Measurements from ENCODE around the gene CYP3A4.
"Not testable (repeated sequence)": the region's sequence is repeated elsewhere in the genome, so short reads cannot be mapped to it uniquely, and the experiment has no call there.

CYP3A4 gene

DNA sequence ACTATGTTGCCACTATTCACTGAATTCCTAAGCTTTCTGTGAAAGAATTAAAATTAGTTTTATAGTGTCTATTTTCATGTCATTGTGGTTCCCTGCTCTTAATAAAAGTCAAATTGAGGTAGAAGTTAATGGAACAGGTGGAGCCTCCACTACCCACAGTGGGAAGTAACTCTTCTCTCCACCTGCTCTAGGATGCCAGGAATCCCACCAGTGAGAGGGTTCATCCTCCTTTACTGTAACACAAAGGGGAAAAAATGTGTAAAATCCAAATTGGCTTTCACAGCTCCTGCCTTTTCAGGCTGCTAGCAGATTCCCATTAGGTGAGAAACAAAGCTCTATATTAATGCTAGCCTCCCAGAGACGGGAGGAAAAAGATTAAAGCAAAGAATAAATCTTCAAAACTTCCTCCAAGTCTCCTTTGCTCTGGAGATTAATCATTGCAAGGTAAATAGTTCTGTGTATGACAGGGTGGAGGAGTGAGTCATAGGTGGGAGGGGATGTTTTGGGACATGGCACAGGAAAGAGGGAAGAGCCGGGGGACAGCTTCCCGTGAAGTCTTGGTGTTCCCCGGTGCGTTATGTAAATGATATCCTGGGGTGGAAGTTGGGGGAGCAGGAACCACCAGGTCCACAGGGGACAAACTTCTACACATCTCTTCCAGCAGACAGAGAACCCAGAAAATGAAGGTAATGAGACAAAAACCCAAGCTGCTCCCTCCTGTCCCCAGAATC is 32.5 kb downstream of the CYP3A4 start:
- DNase-seq: not testable (repeated sequence)

DNA sequence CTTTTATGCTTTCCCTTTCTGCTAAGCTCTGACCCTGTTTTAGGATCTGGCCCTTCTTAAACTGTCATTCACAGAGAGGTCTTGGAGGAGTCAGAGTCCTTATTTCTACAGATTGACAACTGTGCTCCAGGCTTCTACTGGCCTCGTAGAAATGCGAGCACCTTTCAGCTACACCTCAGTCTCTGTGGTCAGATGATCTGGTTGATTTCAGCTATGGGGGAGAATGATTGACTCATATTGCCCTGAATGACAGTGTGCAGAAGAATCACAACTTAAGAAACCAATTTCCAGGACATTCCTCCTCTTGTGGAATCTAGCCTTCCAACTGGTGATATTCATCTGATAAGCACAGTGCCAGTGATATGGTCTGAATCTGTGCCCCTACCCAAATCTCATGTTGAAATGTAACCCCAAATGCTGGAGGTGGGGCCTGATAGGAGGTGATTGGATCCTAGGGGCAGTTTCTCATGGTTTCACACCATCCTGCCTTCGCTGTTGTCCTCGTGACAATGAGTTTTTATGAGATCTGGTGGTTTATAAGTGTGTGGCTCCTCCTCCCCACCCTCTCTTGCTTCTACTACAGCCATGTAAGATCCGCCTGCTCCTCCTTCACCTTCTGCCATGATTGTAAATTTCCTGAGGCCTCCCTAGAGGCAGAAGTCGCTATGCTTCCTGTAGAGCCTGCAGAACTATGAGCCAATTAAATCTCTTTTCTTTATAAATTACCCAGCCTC is 35.0 kb downstream of the CYP3A4 start:
- no peak for DNase-seq

DNA sequence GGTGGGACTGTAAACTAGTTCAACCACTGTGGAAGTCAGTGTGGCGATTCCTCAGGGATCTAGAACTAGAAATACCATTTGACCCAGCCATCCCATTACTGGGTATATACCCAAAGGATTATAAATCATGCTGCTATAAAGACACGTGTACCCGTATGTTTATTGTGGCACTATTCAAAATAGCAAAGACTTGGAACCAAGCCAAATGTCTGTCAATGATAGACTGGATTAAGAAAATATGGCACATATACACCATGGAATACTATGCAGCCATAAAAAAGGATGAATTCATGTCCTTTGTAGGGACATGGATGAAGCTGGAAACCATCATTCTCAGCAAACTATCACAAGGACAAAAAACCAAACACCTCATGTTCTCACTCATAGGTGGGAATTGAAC is 37.1 kb downstream of the CYP3A4 start:
- not testable (repeated sequence) for DNase-seq

DNA sequence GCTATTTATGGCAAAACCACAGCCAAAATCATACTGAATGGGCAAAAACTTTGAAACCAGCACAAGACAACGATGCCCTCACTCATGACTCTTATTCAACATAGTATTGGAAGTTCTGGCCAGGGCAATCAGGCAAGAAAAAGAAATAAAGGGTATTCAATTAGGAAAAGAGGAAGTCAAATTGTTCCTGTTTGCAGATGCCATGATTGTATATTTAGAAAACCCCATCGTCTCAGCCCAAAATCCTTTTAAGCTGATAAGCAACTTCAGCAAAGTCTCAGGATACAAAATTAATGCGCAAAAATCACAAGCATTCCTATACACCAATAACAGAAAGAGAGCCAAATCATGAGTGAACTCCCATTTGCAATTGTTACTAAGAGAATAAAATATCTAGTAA is 38.6 kb downstream of the CYP3A4 start:
- not testable (repeated sequence) for DNase-seq

DNA sequence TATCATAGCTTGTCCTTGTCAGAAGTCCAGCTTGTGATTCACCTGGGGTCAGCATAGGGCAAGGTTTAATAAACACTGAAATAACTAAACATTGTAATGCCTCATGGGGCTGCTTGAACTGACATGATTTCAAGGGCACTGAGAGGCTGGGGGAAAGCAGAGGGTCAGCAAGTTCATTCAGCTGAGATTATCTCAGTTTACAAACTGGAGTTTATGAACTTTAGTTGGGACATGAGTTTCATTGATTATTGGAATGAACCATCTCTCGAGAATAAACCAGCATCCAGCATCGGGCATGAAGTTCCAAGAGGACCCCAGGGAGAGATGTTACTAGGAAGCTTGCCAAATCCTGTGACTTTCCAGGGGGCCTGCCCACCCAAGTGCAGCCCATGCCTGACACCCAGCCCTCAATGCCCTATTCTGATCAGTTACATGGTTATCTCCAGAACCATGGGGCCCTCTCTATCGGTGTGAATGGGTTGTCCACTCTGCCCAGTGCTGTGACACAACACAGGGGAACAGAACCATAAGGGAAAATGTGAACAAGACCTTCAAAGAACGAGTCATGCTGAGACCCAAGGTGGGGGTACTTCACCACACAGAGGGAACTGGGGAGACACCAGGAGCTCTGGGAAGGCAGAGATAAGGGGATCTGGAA is 41.1 kb downstream of the CYP3A4 start:
- no peak for DNase-seq

DNA sequence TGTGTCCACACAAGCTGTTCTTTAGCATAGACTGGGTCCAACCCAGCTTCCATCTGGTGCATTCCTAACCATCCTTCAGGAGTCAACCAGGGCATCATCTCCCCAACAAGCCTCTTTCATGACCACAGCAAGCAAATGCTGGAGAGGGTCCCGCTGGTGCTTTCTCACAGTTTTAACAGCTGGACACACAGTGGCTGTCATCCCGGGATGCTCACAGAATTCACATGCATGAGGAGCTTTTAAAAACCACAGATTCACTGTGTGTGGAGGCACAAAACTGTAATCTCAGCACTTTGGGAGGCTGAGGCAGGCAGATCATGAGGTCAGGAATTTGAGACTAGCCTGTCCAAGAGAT is 42.6 kb downstream of the CYP3A4 start:
- no peak for DNase-seq

DNA sequence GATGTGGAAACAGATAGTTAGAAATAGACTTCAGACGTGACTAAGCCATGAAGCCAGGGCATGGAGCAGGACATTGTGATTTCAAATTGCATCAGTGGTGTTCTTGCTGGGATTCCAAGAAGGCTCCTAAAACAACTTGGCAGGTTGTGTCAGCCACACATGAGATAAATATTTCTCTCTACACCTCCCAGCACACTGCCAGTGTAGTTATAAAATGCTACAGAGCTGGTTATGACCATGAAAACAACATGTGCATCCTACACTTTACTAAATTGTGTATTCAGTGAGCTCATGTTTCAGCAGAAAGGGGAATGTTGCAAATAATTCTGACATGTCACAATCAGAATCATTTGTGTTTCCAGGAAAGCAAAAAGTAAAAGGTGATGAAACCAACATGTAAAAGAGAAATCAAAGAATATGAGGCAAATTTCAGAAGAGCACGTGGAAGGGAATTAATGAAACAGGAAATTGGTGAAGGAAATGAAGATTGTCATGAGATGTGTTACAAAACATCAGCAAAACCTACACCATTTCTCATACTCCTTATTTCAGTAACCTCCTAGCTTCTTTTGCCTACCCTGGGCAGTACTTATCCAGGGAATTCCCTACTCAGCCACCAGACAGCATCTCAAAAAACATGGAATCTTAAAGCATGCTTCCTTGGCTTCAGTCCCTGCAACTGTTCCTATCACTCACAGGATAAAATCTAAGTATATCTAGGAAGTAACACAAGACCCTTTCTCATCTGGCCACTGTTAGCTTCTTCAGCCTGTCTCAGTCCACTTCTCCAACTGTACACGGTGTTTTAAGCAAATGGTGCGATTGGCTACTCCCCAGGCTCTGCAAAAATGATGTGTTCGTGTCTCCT is 43.2 kb downstream of the CYP3A4 start:
- no peak for DNase-seq

DNA sequence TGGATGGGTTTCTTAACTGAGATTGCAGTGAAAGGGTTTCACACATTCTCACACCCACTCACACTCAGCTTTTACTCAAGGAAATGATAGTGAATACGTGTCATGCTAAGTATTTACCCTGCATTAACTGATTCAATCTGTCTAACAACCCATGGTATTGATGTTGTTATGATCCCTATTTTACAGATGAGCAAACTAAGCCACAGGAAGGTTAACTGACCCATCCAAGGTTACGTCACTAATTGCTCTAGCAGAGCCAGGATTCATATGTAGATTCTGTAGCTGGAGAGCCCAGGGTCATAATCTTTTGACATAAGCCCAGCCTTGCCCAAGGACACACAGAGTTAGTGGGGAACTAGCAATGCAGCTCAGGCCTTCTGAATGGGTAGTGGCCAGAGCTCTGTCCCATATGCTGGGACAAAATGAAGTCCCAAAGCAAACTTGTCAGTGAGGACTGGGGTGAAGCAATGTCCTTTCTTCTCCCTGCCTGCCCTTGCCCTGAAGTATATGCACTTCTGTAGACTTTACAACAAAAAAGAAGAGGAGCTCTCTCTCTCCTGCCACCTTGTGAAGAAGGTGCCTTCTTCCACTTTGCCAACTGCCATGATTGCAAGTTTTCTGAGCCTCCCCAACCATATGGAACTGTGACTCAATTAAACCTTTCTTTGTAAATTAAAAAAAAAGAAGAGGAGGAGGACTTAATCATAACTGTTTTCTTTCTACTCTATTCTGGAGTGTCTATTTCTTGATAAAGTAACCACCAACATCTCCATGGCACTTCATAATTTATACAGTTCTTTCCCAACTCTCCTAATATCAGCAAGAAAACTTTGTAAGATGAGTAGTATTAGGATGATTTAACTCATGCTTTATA is 44.0 kb downstream of the CYP3A4 start:
- DNase-seq: no peak

DNA sequence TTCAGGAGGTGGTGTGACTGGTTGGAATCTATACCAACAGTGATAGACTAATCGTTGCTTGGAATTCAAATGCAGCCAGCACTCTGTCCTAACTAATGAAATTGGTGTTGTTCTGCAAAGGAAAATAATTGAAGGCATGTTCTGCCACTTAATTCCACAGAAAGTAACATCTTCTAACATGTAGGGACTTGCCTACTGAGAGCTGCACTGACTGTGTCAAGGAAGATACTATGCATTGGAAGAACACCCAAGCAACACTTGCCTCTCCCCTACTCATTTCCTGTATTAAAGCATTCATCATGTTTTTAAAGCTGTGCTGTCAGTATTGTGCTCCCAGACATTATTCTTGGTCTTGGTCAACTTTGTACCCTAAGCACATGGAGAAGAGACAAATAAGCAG is 46.3 kb downstream of the CYP3A4 start:
- DNase-seq: no peak

DNA sequence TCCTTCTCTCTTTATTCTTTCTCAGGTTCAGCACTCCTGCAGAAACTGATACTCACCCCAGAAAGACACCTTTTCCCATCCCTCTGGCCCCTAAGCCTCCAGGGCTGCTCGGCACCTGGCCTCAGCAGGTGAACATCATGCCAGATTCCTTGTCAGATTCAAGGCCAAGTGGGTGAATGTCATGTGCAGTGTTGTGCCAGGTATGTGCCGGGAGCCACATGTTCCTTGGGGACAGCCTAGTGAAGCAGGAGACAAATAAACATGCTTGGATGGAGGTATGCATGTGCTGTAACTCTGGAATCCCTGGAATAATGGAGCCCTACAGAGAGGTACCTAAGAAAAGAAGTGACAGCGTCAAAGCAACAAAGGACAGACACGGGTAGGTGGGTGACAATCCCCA is 47.3 kb downstream of the CYP3A4 start:
- DNase-seq: not testable (repeated sequence)

DNA sequence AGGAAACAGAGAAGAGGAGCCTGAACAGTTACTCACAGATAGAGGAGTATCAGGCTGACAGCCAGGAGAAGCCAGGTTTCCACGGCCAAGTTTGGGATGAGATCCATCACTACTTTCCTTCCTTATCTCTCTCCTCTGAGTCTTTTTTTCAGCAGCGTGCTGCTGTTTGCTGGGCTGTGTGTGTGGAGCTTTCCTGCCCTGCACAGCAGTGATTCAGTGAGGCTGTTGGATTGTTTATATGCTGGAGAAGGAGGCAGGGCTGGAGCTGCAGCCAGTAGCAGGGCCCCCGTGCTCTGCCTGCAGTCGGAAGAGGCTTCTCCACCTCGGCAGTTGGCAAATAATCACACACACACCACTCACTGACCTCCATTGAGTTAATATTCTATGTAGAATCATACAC is 49.0 kb downstream of the CYP3A4 start, which contains the start of gene CYP3A7:
Gene CYP3A7, minus strand, starts transcription at position 210 of the 400 bp plus-strand sequence. Its CDS starts 103 bp downstream, at position 107.
- no peak for DNase-seq

DNA sequence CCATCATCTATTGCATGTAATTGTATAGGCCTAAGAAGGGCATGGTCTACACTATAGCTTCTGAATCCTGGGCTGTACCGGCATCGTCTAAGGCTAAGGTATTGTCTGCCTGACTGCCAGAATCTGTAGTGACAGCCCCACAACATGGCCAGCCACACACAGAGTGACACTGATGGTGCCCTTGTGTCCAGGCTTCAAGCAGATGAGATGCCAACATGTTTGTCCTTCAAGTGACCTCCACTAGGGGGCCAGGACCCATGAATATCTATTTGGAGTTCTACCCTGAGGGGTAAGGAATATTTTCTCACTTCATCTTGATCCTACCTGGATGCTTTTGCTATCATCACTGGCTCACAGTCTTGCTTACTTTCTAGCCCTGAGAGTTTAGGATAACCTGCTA is 50.5 kb downstream of the CYP3A4 start:
- no peak for DNase-seq

DNA sequence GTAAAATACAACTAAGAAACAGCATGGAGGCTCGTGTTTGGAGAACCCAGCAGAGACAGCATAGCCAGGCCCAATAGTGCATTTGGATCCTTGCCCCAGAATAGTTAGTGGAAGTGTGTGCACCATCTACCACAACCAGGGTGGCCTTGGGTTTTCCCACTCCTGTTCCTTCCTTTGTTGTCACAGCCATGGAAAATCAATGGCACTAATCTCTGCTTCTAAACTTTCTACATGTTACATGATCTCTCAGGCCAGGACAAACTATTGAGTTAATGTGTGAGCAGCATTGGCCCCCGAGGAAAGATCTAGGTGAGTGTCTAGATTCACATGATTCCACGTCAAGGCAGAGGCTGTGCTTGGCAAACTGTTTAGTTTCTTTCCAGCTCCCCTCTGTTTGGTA is 51.0 kb downstream of the CYP3A4 start:
- DNase-seq: no peak

DNA sequence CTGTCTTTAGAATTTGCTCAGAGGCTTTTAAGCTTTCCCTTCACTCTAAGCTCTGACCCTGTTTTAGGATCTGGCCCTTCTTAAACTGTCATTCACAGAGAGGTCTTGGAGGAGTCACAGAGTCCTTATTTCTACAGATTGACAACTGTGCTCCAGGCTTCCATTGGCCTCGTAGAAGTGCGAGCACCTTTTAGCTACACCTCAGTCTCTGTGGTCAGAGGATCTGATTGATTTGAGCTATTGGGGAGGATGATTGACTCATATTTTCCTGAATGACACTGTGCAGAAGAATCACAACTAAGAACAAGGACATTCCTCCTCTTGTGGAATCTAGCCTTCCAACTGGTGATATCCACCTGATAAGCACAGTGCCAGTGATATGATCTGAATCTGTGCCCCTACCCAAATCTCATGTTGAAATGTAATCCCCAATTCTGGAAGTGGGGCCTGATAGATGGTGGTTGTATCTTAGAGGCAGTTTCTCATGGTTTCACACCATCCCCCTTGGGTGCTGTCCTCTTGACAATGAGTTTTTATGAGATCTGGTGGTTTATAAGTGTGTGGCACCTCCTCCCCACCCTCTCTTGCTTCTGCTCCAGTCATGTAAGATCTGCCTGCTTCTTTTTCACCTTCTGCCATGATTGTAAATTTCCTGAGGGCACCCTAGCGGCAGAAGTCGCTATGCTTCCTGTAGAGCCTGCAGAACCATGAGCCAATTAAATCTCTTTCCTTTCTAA is 52.2 kb downstream of the CYP3A4 start:
- DNase-seq: no peak

DNA sequence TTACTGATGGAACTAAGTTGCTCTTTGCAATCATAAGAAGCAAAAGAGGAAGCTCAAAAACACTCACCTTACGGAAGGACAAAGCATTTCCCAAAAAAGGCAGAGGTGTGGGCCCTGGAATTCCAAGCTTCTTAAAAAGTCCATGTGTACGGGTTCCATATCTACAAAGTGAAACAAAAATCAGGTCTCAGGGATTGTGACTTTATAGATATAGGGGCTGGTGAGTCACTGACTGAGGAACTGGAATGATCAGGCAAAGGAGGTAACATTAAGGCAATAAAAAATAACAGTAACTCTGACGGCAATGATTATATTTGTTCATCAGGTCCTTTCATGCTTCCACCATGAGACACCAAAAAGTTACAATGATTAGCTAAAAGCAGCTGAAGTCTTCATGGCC is 53.0 kb downstream of the CYP3A4 start:
- no peak for DNase-seq

DNA sequence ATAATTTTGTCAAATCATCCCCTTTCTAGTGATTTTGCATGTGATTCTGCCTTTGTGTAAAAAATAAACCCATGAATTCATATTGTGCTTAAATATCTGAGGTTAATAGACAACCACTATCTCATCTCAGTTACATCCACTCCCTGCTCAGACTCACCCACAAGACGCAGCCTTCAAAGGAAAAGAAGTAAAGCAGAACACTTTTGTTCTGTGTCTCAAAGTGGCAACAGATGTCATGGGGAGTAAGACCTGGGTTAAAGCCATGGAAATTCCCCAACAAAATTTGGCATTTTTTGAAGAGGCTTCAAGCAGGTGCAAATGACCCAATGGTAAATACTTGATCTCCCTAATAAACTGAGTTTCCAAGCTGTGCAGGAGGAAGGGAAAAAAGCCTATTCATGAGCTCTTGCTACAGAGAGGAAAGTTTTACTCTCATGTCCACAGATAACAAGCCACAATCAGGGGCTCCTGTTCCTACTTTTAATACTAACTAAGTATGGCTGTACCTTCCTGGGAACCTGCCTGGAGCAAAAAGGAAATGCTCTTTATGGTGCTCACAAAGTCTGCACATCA is 53.7 kb downstream of the CYP3A4 start:
- DNase-seq: no peak

DNA sequence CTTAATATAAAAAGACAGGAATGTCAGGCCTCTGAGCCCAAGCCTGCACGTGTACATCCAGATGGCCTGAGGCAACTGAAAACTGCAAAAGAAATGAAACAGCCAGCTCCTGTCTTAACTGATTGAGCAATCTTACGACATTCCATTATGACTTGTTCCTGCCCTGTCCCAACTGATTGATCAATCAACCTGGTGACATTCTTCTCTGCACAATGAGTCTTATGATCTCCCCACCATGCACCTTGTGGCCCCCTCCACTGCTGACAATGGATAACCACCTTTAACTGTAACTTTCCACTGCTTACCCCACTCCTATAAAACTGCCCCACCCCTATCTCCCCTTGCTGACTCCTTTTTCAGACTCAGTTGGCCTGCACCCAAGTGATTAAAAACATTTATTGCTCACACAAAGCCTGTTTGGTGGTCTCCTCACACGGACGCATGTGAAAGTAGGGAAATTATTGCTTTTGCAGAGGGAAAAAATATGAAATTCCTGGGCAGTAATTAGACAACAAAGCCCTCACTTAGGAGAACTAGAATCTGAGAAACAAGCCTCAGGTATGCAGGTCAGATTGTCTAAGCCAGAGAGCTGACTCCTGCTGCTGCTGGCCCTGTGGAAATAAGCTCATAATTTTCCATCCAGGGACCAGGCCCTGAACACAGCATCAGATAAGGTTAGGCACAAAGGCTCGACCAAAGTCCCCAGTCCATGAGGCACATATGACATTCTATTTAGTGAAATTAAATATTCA is 54.3 kb downstream of the CYP3A4 start:
- DNase-seq: no peak

DNA sequence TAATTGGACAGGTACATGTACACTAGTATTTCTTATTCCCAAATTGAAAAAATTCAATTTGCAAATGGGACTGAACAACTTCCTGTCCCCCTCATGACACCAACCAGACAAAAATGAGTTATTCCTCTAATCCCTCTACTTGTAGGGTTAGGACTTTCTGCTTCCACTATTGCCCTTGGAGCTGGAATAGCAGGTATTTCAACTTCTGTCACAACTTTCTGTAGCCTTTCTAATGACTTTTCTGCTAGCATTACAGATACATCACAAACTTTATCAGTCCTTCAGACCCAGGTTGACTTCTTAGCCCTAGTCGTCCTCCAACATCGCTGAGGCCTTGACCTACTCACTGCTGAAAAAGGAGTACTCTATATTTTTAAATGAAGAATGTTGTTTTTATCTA is 55.4 kb downstream of the CYP3A4 start:
- DNase-seq: no peak

DNA sequence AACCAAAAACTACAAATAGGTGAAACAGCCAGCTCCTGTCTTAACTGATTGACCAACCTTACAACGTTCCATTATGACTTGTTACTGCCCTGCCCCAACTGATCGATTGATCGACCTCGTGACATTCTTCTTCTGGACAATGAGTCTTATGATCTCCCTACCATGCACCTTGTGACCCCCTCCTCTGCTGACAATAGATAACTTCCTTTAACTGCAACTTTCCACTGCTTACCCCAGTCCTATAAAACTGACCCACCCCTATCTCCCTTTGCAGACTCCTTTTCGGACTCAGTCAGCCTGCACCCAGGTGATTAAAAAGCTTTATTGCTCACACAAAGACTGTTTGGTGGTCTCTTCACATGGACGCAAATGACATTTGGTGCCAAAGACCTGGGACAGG is 60.8 kb downstream of the CYP3A4 start:
- DNase-seq: not testable (repeated sequence)
